GM19468 (cell line): Measurements from ENCODE around the gene CDH6.

Experiments
- ATAC-seq: cut with Tn5 transposase; IDR thresholded peaks from one replicate; pipeline ENCODE4 v1.9.1; 2021; ENCODE audit warnings: mild to moderate bottlenecking, moderate library complexity, moderate number of reproducible peaks; ENCODE audit not compliant: unreplicated experiment; ENCODE audit errors: extremely low read depth

The CDH6 gene

DNA sequence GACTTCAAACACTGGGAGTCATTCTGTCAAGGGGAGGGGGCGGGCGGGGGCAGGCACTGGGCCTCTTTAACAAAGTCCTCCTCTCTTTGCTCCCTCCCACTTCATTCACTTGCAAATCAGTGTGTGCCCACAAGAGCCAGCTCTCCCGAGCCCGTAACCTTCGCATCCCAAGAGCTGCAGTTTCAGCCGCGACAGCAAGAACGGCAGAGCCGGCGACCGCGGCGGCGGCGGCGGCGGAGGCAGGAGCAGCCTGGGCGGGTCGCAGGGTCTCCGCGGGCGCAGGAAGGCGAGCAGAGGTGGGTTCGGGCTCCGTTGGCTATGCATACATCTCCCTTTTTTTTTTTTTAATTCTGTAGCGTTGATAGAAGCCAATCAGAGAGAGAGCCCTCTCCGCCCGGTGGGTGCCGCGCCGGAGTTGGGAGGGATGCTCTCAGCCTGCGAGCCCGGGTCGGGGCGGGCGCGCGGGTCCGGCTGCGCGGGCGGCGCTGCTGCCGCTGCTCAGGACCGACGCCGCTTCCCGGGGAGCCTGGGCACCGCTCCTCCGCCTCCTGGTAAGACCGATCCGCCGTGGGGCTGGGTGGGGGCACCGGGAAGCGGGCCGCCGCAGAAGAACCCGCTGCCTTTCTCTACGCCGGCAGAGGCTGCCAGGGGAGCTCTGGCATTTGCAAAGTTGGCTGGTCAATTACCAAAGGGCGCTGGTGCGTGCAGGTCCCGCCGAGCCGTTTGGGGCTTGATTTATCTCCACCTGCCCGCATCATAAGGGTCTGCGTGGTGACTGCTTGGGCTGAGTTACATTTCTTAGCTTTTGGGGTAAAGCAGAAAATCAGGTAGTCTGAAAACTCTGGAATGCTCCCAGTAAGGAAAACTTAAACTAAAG lies at the start of gene CDH6:
TSS of gene CDH6 (plus strand) at position 96 of the 877 bp plus-strand sequence. CDS start 73,788 bp downstream, outside the sequence.
- no peak for ATAC-seq

GRCh38 chr5:31144364-31144763 lies 49.1 kb upstream of the CDH6 start:
- ATAC-seq, result no peak

DNA sequence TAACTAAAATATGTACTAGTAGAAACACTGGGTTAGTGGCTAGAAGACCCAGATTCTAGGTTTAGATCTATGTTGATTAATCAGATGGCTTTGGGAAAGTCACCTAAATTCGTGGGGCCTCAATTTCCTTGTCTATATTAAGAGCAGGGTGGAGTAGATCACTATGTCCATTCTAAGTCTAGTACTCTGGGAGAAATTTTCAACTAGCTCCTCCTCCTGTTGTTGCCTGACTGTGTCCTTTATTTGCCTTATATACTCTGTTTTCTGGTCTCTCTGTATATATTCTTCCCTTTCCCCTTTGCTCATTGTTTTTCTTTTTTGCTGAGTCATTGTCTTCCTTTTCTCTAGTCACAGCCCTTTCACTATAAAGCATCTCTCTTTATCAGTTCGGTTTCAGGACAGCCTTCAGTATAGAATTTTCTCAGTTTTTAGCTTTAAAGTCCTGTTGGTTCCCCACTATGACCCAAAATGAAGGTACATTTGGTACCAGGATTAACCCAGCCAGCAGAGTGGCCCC lies 44.5 kb upstream of the CDH6 start:
- ATAC-seq, result no peak

DNA sequence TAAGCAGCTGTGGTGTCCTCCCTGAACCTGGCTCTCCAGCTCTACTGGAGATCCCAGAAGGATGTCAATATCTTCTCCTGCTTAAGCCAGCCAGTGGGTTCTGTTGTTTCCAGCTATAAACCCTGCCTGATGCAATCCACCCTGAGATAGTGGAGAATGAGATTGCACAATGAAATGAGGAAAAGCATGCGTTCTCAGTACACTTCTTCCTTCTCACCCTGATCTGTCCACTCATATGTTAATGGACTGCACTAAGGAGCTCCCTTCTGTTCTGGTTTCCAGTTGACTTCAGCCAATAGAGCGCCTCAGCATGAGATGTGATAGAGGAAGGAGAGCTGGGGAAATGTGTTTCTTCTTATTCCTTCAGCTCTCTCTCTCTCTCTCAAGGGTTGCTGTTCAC lies 40.0 kb upstream of the CDH6 start:
- ATAC-seq, result no peak

DNA sequence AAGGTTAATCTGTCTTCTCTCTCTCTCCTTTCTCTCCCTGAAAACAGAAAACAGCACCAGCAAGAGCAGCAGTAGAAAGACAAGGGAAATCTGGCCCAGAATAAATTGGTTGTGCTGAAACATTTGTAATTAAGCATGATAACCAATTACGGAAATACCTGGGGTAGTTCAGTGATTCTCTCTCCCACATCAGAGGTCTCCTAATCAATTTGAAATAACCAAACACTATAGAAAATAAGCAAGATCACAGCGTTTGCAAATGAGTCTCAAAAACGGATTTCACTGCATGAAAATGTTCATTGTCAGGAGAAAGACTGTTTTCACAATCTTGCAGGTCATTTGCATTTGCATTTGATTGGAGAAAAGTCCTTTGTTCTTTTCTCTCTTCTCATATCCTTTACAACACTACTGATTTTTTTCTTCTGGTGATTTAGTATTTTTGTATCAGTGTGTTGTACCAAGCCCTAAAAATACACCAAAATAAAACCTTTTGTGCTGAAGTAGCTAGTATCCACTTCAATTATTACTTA lies 36.8 kb upstream of the CDH6 start:
- no peak for ATAC-seq

DNA sequence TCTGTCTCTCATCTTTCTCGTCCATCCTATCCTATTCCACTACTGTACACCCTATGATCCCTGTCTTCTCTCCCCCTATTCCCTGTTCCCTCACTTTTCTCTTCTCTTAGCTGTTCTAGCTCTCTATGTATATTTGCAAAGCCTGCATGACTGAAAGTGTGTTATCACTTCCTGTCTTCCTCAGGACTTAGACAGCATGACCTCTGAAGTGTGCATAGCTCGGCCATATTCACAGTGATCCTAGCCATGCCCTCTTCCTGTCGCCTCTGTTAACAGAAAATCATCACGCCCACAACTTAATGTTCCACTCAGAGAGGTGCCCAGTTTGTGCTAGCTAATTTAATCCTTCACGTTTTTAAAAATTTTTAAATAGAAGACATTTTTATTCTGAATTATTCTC lies 35.8 kb upstream of the CDH6 start:
- no peak for ATAC-seq

GRCh38 chr5:31158686-31159085 lies 34.8 kb upstream of the CDH6 start:
- ATAC-seq, result no peak

- ATAC-seq, result no peak
Measured at GRCh38 chr5:31161781-31162181, 31.7 kb upstream of the CDH6 start.

DNA sequence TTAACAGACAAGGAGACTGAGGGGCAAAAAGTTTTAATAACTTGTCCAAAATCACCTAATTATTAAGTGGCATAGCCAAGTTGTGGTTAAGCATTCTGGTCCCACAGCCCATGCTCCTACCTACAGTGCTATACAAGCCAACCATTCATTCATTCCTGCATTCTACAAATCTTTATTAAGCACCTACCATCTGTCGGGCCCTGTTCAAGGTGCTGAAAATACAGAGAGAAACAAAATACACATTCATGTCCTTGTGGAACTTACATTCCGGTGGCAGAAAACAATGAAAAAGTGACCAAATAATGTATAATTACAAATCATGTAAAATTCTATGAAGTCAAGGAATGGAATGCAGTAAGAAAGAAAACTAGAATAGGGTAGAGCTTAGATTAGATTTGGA lies 27.8 kb upstream of the CDH6 start:
- ATAC-seq, result no peak

- ATAC-seq, result no peak
Measured at GRCh38 chr5:31169379-31169778, 24.1 kb upstream of the CDH6 start.

DNA sequence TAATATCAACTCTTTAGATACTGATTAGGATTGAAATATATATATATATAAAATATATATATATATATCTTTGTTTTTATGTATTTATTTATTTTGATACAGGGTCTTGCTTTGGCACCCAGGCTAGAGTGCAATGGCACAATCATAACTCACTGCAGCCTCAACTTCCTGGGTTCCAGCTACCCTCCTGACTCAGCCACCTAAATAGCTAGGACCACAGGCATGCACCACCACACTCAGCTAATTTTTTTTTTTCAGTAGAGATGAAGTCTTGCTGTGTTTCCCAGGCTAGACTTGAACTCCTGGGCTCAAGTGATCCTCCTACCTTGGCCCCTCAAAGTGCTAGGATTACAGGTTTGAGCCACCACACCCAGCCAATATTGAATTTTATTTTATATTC lies 20.6 kb upstream of the CDH6 start:
- ATAC-seq, result no peak

DNA sequence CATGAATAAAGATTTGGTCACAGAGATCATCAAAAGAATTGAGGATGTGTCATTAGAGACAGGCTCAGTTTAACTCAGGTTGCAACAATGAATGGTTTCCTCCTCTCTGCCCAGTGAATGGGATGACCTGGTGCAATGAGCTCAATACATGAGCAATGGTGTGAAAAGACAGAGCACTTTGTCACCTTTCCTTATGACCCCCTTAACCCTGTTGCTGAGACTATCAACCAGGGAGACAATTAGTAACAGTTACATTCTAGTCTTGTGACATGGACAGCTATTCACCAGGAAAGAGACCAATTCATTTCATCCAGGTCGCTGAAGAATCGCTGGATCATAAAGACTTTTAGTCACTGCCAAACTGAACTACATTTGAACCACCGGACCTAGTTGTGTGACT lies 19.9 kb upstream of the CDH6 start:
- no peak for ATAC-seq

- ATAC-seq, result no peak
Measured at GRCh38 chr5:31181376-31181987, 12.0 kb upstream of the CDH6 start.

GRCh38 chr5:31182136-31182535 lies 11.3 kb upstream of the CDH6 start:
- ATAC-seq, result no peak

- ATAC-seq, result no peak
Measured at GRCh38 chr5:31185951-31186350, 7.5 kb upstream of the CDH6 start.

DNA sequence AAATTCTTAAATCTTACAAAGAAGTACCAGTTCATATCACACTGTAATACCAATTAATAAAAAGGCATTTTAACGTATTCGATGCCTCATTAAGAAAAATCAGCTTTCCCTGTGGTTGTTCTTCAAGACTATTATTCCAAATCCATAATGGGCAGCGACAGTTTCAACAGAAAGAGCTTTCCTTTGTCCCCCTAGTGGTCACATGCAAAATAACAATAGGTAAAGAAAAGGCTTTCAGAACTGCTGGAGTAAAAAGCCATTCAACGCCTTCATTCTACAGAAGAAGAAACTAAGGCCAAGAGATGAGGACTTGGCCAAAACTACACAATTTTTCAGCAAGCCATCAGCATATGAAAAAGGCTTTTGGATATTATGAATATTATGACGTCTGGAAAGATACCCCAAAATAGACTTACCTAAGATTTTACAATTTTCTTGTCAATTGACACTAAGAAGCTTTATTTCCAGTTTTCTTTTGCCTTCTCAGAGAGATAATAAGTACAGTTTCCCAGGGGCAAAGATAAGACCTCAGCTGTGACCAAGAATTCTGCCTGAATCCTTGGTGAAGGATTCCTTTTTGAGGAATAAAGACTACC lies 6.7 kb upstream of the CDH6 start:
- no peak for ATAC-seq

DNA sequence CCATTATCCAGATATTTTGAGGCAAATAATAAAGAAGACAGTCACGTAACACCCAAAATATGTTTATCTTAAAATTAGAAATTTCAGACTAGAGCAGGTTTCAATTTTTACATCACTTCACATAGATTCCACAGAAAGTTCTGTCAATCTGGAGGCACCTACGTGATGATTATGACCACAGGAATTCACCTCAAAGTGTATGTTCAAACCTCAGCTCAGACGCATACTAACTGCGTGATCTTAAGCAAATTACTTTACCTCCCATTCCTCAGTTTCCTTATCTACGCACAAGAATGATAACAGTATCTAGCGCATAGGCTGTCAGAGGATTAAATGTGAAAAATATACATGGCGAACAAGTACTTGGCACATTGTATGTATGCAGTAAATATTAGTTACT lies 5.9 kb upstream of the CDH6 start:
- ATAC-seq, result no peak

GRCh38 chr5:31192442-31192841 lies 1.0 kb upstream of the CDH6 start:
- ATAC-seq, result no peak

- no peak for ATAC-seq
Measured at GRCh38 chr5:31193116-31193515, 370 bp upstream of the CDH6 start.

- ATAC-seq, result no peak
Measured at GRCh38 chr5:31194468-31194813, 955 bp downstream of the CDH6 start.
